ENCODE measurements around the gene ZNF444. TPM values are rescaled to one million over a fixed set of nuclear protein-coding genes. Genes with fewer than 3 reads are reported as not detected.

The ZNF444 gene
- total RNA-seq, 1 donor from 2014 or later = 22.9 TPM

- intact Hi-C loops (cut with DNase I) = no loop called here
- DNase-seq (ENCODE audit: low spot score) = no peak
Measured at GRCh38 chr19:56119582-56119978, 21.5 kb upstream of the ZNF444 start.

GRCh38 chr19:56120002-56120370 lies 21.1 kb upstream of the ZNF444 start:
- DNase-seq (ENCODE audit: low spot score) = no peak
- intact Hi-C loops (cut with DNase I) = no loop called here

DNA sequence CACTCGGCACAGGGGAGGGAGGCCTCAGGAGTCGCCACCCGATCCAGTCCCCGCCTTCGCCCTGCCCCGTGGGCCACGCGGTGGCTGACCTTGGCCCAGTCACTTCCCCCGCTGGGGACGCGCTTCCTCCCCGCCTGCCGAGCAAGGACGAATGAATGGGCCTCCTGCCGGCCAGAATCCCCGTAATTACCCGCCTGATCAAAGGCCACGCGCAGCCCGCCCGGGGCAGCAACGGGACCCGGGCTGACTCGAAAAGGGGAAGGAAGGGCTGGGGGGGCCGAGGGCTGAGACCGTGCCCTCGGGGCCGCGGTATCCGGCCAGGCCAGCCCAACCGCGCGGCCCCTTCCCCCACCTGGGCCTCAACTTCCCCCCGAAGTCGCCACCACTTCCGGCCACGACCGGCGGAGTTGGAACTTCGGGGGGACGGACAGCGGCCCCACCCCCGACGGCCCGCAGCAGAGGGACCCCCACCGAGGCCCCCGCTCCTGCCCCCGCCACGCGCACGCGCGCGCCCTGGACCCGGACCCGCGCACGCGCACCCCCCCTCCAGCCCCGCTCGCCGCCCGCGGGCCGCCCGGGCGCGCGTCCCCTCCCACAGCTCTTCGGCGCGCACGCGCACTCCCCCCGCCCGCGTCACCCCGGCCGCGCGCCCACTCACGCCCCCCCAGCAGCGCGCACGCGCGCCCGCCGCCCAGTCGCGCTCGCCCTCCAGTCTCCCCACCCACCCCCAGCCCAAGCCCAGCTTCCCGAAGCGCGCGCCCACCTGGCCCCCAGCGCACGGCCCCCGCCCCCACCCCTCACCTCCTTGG lies 20.5 kb upstream of the ZNF444 start:
- peak; percentile 95 for DNase-seq (ENCODE audit: low spot score)
- intact Hi-C loops (cut with DNase I) = loop anchor here (1.0 kb wide), 1 partner anchor 20 kb away; no protein-coding TSS in a partner anchor

GRCh38 chr19:56121180-56122167 lies 19.6 kb upstream of the ZNF444 start, which contains the start of gene ZNF787:
TSS of gene ZNF787 (minus strand) at chr19:56121295. CDS start at chr19:56103217, 18,078 bp downstream.
- intact Hi-C loops (cut with DNase I) = loop anchor here (1.0 kb wide), 1 partner anchor 19 kb away; no protein-coding TSS in a partner anchor
- DNase-seq (ENCODE audit: low spot score) = peak; percentile 99

- intact Hi-C loops (cut with DNase I) = no loop called here
- no peak for DNase-seq (ENCODE audit: low spot score)
Measured at GRCh38 chr19:56123266-56123891, 17.7 kb upstream of the ZNF444 start.

GRCh38 chr19:56124578-56124977 lies 16.5 kb upstream of the ZNF444 start:
- DNase-seq (ENCODE audit: low spot score) = no peak
- intact Hi-C loops (cut with DNase I) = no loop called here

- intact Hi-C loops (cut with DNase I) = no loop called here
- DNase-seq (ENCODE audit: low spot score) = no peak
Measured at GRCh38 chr19:56125806-56126590, 15.1 kb upstream of the ZNF444 start.

DNA sequence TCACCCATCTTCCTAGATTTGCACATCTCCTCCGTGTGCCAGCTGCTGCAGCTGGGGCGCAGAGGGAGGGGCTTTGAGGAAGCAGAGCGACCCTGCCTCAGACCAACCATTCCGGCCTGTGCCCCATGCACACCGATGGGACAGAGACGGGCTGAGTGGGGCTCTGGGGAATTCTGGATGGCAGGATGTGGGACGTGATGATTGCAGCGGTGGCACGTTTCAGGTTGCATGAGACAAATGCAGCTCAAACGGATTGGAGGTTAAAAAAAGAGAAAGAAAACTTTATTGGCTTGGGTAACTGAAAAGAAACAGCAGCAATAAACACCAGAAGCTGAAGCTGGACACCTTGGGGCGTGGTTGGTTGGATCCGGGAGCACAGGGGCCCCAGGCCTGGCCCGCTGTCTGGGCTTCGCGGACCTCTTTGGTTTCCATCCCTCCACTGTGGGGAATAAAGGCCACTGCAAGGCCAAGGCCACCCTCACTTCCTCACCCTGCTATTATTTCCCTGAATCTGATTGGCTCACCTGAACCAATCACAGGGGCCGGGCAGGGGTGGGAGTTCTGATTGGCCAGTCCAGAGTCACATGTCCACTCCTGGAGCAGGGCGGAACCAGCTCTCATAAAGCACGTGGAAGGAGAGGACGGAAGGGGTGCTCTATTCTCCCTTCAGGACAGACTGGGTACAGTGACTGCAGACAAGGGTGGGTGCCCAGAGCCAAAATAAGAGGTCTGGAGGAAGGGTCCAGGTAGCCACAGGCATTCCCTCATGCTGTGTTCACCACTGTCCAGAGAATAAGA lies 13.9 kb upstream of the ZNF444 start:
- intact Hi-C loops (cut with DNase I) = no loop called here
- no peak for DNase-seq (ENCODE audit: low spot score)

GRCh38 chr19:56130006-56130405 lies 11.1 kb upstream of the ZNF444 start:
- intact Hi-C loops (cut with DNase I) = no loop called here
- no peak for DNase-seq (ENCODE audit: low spot score)

GRCh38 chr19:56131651-56132050 lies 9.4 kb upstream of the ZNF444 start:
- intact Hi-C loops (cut with DNase I) = no loop called here
- DNase-seq (ENCODE audit: low spot score) = no peak

DNA sequence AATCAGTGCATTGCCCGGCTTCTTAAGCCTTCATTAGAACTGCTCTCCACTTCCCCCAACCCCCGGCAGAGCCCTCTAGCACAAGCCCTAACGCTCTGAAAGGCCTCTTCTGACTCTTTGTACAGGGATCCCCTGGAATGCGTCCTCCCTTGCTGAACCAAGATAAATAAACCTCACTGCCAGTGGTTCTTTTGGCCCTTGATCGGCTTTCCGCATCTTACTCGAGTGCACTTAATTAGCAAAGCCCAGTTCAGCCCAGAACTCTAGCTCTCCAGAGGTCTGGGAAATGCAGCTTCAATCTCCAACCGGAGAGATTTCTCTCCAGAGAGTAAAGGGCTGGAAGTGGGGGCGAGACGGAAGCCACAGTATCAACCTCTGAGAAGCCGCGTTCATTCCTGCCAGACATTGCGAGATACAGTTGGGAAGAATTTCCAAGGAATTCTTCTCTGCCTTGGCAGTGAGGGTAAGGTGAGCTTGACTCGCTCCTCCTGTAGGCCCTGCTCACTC lies 8.7 kb upstream of the ZNF444 start:
- DNase-seq (ENCODE audit: low spot score) = no peak

DNA sequence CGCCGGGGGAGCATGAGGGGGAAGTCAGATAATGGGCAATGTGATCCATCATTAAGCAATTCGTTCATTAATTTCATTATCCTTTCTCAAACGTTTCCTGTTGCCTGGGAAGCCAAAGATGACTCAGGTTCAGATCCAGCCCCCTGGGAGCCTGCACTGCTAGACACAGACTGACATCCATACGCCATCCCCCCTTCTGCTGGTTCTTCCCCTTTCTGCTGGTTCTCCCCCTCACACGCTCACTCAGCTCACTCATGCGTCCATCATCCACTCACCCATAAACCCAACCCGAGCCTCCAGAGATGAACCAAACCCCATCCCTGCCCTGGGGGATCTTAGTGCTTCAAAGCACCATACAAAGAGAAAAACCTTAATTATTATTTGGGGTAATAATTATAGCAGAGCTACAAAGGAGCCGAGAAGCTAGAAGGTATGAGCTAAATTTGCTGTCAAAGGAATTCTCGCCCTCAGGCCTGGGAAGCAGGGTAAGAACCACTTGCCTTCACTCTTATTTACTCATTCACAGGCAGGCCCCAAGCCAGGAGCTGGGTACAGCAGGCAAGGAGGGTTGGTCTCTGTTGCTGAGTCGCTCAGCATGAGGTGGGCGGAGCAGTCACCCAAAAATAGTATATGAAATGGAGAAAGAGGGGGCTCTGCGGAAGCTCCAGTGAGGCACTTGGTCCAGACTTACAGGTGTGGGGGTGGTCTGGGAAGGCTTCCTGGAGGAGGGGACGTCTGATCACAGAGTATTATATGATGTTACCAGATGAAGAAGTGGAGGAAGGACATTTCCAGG lies 7.0 kb upstream of the ZNF444 start:
- intact Hi-C loops (cut with DNase I) = no loop called here
- no peak for DNase-seq (ENCODE audit: low spot score)

More for the DNA sequence above, 8.7 kb upstream of the ZNF444 start:
- intact Hi-C loops (cut with DNase I) = no loop called here

GRCh38 chr19:56134654-56134921 lies 6.5 kb upstream of the ZNF444 start:
- intact Hi-C loops (cut with DNase I) = no loop called here
- no peak for DNase-seq (ENCODE audit: low spot score)

- intact Hi-C loops (cut with DNase I) = no loop called here
- no peak for DNase-seq (ENCODE audit: low spot score)
Measured at GRCh38 chr19:56136362-56136761, 4.7 kb upstream of the ZNF444 start.

DNA sequence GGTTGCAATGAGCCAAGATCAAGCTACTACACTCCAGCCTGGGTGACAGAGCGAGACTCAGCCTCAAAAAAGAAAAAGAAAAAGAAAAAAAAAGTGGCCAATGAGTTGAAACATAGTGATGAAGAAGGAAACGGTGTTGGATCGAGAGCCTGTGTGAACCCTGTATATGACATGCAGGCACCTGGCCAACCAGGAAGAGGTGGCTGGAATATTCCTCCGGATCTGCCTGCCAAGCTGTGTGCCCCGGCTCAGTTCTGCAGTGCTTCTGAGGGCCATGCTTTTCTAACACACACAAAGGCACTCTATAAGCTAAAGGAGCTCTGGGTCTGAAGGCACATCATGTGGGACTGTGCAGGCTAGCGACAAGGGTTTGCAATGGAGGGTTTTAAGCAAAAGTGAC lies 3.7 kb upstream of the ZNF444 start:
- no peak for DNase-seq (ENCODE audit: low spot score)
- intact Hi-C loops (cut with DNase I) = no loop called here

DNA sequence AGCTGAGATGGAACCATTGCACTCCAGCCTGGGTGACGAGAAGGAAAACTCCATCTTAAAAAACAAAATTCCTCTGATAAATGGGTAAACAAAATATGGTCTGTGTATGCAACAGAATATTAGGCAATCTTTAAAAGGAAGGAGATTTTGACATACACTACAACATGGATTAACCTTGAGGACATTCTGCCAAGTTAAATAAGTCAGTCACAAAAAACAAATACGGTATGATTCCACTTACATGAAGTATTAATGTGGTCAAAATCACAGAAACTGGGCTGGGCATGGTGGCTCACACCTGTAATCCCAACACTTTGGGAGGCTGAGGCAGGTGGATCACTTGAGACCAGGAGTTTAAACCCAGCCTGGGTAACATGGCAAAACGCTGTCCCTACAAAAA lies 3.0 kb upstream of the ZNF444 start:
- DNase-seq (ENCODE audit: low spot score) = no peak
- intact Hi-C loops (cut with DNase I) = no loop called here

- intact Hi-C loops (cut with DNase I) = loop anchor here (1.0 to 10.0 kb wide), 2 partner anchors 19 to 175 kb away; partner anchors contain the start of genes ZNF787 and ZSCAN5A
- no peak for DNase-seq (ENCODE audit: low spot score)
Measured at GRCh38 chr19:56139847-56140582, 1.1 kb upstream of the ZNF444 start.

Data from cardiac septum (tissue), 1 donor.